WTC11 (cell line): ENCODE data around the gene CXCL10. TPM values are rescaled to one million over a fixed set of nuclear protein-coding genes. Genes with fewer than 3 reads are reported as not detected.

Source experiments
- ATAC-seq: fragments of 200-7000 bp; cut with Tn5 transposase; 2 replicates; pipeline ENCODE4 v1.10.0; 2021; ENCODE audit warnings: mild to moderate bottlenecking, moderate library complexity
- CTCF ChIA-PET: fragments of 300-600 bp; sonication (Branson Sonifier 250); formaldehyde crosslinking; loops from one replicate; lab custom pipeline; 2021; ENCODE audit warnings: antibody characterized with exemption; lab: Charles Lee
- POLR2A ChIA-PET: fragments of 350-600 bp; sonication (Branson Sonifier 250); formaldehyde crosslinking; loops from one replicate; lab custom pipeline; 2021; ENCODE audit warnings: antibody characterized with exemption; lab: Charles Lee
- DNase-seq: peaks from one replicate; pipeline ENCODE4 v3.0.0; 2021; ENCODE audit warnings: low spot score
- H3K27ac Mint-ChIP-seq: 2 replicates; pipeline ENCODE4 v1.8.0; 2021; ENCODE audit warnings: mixed read lengths
- H3K27me3 Mint-ChIP-seq: 2 replicates; pipeline ENCODE4 v1.8.0; 2021; ENCODE audit warnings: low read depth, mild to moderate bottlenecking, moderate library complexity, mixed read lengths
- H3K36me3 Mint-ChIP-seq: 2 replicates; pipeline ENCODE4 v1.8.0; 2021; ENCODE audit warnings: mixed read lengths
- H3K4me1 Mint-ChIP-seq: 2 replicates; pipeline ENCODE4 v1.8.0; 2022; ENCODE audit warnings: mixed read lengths
- H3K4me3 Mint-ChIP-seq: 2 replicates; pipeline ENCODE4 v1.8.0; 2021; ENCODE audit warnings: mild to moderate bottlenecking, moderate library complexity, mixed read lengths
- H3K9me3 Mint-ChIP-seq: 2 replicates; pipeline ENCODE4 v1.8.0; 2021; ENCODE audit warnings: mixed read lengths
- ELF4 ChIP-seq: sonication (generic); formaldehyde crosslinking; IDR thresholded peaks from 2 replicates; pipeline ENCODE4 v1.8.1; 2022; ENCODE audit warnings: low read depth, mild to moderate bottlenecking, moderate library complexity, missing genetic modification reagents
- ESRRA ChIP-seq: sonication (generic); formaldehyde crosslinking; IDR thresholded peaks from 2 replicates; pipeline ENCODE4 v1.8.1; 2022; ENCODE audit warnings: mild to moderate bottlenecking, missing genetic modification reagents, borderline replicate concordance
- ETV6 ChIP-seq: sonication (generic); formaldehyde crosslinking; IDR thresholded peaks from 2 replicates; pipeline ENCODE4 v1.8.1; 2022; ENCODE audit warnings: mild to moderate bottlenecking, missing genetic modification reagents
- FOXJ3 ChIP-seq: sonication (generic); formaldehyde crosslinking; IDR thresholded peaks from 2 replicates; pipeline ENCODE4 v1.9.0; 2021; ENCODE audit warnings: missing genetic modification reagents, mild to moderate bottlenecking, borderline replicate concordance
- FOXP1 ChIP-seq: sonication (generic); formaldehyde crosslinking; IDR thresholded peaks from 2 replicates; pipeline ENCODE4 v1.8.0; 2022; ENCODE audit warnings: missing genetic modification reagents, mild to moderate bottlenecking, moderate library complexity, borderline replicate concordance
- GABPB1 ChIP-seq: sonication (generic); formaldehyde crosslinking; IDR thresholded peaks from 2 replicates; pipeline ENCODE4 v1.8.1; 2023; ENCODE audit warnings: mild to moderate bottlenecking, missing genetic modification reagents
- NR1H2 ChIP-seq: sonication (generic); formaldehyde crosslinking; IDR thresholded peaks from 2 replicates; pipeline ENCODE4 v1.9.0; 2021; ENCODE audit warnings: mild to moderate bottlenecking, moderate library complexity, missing genetic modification reagents
- OVOL2 ChIP-seq: fragments of 250-450 bp; sonication (Bioruptor Pico); IDR thresholded peaks from 2 replicates; pipeline ENCODE4 v1.9.0; 2021; ENCODE audit warnings: mild to moderate bottlenecking, borderline replicate concordance
- PRRX2 ChIP-seq: fragments of 250-450 bp; sonication (Bioruptor Pico); IDR thresholded peaks from 2 replicates; pipeline ENCODE4 v1.8.0; 2021; ENCODE audit warnings: mild to moderate bottlenecking
- SOX15 ChIP-seq: fragments of 250-450 bp; sonication (Bioruptor Pico); IDR thresholded peaks from 2 replicates; pipeline ENCODE4 v1.9.0; 2021; ENCODE audit warnings: mild to moderate bottlenecking
- ZNF138 ChIP-seq: sonication (generic); formaldehyde crosslinking; conservative IDR thresholded peaks from 2 replicates; pipeline ENCODE4 v1.8.1; 2022; ENCODE audit warnings: mild to moderate bottlenecking, moderate library complexity, missing genetic modification reagents
- ZNF317 ChIP-seq: sonication (generic); formaldehyde crosslinking; IDR thresholded peaks from 2 replicates; pipeline ENCODE4 v1.8.1; 2023; ENCODE audit warnings: low read depth, mild to moderate bottlenecking, moderate library complexity, missing genetic modification reagents, borderline replicate concordance
- total RNA-seq: library from RNA; stranded (reverse); gene quantifications from 3 replicates; pipeline ENCODE4 v1.2.3, GENCODE V29; 2021
- TF ChIP-seq, protein P1 (sequence below): sonication (generic); formaldehyde crosslinking; IDR thresholded peaks from 2 replicates; pipeline ENCODE4 v1.8.0; 2023; ENCODE audit warnings: missing genetic modification reagents, mild to moderate bottlenecking, borderline replicate concordance
- TF ChIP-seq, protein P2 (sequence below): fragments of 250-450 bp; sonication (Bioruptor Pico); IDR thresholded peaks from 2 replicates; pipeline ENCODE4 v1.9.0; 2021; ENCODE audit warnings: moderate library complexity, mild to moderate bottlenecking, inconsistent platforms, borderline replicate concordance
- TF ChIP-seq, protein P3 (sequence below): sonication (generic); formaldehyde crosslinking; IDR thresholded peaks from 2 replicates; pipeline ENCODE4 v1.8.1; 2022; ENCODE audit warnings: mild to moderate bottlenecking, moderate library complexity, missing genetic modification reagents
- TF ChIP-seq, protein P4 (sequence below): sonication (generic); formaldehyde crosslinking; IDR thresholded peaks from 2 replicates; pipeline ENCODE4 v1.8.0; 2022; ENCODE audit warnings: mild to moderate bottlenecking, missing genetic modification reagents
- TF ChIP-seq, protein P5 (sequence below): sonication (generic); formaldehyde crosslinking; IDR thresholded peaks from 2 replicates; pipeline ENCODE4 v1.8.0; 2022; ENCODE audit warnings: mild to moderate bottlenecking, missing genetic modification reagents
- TF ChIP-seq, protein P6 (sequence below): sonication (generic); formaldehyde crosslinking; IDR thresholded peaks from 2 replicates; pipeline ENCODE4 v1.8.1; 2023; ENCODE audit warnings: mild to moderate bottlenecking, missing genetic modification reagents, moderate library complexity
- TF ChIP-seq, protein P7 (sequence below): sonication (generic); formaldehyde crosslinking; IDR thresholded peaks from 2 replicates; pipeline ENCODE4 v1.8.0; 2023; ENCODE audit warnings: mild to moderate bottlenecking, missing genetic modification reagents
- TF ChIP-seq, protein P8 (sequence below): fragments of 250-450 bp; sonication (Bioruptor Pico); IDR thresholded peaks from 2 replicates; pipeline ENCODE4 v2.1.2; 2022; ENCODE audit warnings: mild to moderate bottlenecking, moderate library complexity

CXCL10 gene
- total RNA-seq, 1 experiment from 2014 or later = not detected

DNA sequence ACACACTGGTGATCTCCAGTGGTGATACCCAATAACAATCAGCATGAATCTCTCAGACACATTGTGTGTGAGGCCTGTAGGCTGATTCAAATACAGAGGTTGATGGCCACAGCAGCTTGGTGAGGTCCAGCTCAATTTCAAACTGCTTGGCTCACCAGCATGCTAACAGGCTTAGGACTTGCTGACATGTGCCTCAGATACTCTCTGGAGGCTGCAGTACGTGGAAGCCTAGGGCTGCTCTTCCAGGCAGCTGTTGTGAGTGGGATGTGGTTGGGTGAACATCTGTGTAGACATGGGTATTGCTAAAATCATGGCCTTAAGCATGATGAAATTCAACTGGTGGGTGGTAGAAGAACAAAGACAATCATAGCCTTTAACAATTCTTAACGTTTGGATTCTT lies 20.3 kb downstream of the CXCL10 start (continued):
- TF ChIP-seq, protein P1, sequence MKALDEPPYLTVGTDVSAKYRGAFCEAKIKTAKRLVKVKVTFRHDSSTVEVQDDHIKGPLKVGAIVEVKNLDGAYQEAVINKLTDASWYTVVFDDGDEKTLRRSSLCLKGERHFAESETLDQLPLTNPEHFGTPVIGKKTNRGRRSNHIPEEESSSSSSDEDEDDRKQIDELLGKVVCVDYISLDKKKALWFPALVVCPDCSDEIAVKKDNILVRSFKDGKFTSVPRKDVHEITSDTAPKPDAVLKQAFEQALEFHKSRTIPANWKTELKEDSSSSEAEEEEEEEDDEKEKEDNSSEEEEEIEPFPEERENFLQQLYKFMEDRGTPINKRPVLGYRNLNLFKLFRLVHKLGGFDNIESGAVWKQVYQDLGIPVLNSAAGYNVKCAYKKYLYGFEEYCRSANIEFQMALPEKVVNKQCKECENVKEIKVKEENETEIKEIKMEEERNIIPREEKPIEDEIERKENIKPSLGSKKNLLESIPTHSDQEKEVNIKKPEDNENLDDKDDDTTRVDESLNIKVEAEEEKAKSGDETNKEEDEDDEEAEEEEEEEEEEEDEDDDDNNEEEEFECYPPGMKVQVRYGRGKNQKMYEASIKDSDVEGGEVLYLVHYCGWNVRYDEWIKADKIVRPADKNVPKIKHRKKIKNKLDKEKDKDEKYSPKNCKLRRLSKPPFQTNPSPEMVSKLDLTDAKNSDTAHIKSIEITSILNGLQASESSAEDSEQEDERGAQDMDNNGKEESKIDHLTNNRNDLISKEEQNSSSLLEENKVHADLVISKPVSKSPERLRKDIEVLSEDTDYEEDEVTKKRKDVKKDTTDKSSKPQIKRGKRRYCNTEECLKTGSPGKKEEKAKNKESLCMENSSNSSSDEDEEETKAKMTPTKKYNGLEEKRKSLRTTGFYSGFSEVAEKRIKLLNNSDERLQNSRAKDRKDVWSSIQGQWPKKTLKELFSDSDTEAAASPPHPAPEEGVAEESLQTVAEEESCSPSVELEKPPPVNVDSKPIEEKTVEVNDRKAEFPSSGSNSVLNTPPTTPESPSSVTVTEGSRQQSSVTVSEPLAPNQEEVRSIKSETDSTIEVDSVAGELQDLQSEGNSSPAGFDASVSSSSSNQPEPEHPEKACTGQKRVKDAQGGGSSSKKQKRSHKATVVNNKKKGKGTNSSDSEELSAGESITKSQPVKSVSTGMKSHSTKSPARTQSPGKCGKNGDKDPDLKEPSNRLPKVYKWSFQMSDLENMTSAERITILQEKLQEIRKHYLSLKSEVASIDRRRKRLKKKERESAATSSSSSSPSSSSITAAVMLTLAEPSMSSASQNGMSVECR (CRISPR knock-in tag) = no peak
- TF ChIP-seq, protein P2, sequence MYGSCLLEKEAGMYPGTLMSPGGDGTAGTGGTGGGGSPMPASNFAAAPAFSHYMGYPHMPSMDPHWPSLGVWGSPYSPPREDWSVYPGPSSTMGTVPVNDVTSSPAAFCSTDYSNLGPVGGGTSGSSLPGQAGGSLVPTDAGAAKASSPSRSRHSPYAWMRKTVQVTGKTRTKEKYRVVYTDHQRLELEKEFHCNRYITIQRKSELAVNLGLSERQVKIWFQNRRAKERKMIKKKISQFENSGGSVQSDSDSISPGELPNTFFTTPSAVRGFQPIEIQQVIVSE (CRISPR knock-in tag) = no peak
- TF ChIP-seq ESRRA (CRISPR knock-in tag) = no peak
- no peak for TF ChIP-seq ELF4 (CRISPR knock-in tag)
- TF ChIP-seq PRRX2 (CRISPR knock-in tag) = no peak
- TF ChIP-seq ETV6 (CRISPR knock-in tag) = no peak
- no peak for TF ChIP-seq OVOL2
- TF ChIP-seq ZNF138 (CRISPR knock-in tag) = no peak
- TF ChIP-seq FOXJ3 = no peak
- TF ChIP-seq, protein P3, sequence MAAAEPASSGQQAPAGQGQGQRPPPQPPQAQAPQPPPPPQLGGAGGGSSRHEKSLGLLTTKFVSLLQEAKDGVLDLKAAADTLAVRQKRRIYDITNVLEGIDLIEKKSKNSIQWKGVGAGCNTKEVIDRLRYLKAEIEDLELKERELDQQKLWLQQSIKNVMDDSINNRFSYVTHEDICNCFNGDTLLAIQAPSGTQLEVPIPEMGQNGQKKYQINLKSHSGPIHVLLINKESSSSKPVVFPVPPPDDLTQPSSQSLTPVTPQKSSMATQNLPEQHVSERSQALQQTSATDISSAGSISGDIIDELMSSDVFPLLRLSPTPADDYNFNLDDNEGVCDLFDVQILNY = no peak
- TF ChIP-seq SOX15 = no peak
- TF ChIP-seq, protein P4, sequence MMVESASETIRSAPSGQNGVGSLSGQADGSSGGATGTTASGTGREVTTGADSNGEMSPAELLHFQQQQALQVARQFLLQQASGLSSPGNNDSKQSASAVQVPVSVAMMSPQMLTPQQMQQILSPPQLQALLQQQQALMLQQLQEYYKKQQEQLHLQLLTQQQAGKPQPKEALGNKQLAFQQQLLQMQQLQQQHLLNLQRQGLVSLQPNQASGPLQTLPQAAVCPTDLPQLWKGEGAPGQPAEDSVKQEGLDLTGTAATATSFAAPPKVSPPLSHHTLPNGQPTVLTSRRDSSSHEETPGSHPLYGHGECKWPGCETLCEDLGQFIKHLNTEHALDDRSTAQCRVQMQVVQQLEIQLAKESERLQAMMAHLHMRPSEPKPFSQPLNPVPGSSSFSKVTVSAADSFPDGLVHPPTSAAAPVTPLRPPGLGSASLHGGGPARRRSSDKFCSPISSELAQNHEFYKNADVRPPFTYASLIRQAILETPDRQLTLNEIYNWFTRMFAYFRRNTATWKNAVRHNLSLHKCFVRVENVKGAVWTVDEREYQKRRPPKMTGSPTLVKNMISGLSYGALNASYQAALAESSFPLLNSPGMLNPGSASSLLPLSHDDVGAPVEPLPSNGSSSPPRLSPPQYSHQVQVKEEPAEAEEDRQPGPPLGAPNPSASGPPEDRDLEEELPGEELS (CRISPR knock-in tag) = no peak

DNA sequence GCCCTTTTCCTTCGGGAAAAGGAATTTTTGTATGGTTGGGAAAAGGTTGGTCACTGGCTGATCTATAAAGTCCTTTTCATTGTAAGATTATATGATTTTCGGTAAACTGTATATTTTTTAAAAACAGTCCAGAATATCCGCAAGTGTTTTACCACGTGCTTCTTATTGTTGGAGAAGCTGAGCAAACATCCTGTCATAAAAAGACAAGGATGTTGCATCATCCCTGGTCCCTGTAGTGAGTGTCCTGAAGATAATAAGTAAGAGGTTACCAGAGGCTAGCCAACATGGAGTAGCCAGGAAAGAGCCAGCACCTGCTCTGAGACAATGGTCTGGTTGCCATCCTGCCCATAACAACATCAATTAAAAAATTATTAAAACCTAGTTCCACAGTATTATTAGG lies 21.1 kb downstream of the CXCL10 start:
- no peak overlapping the region for H3K4me3 Mint-ChIP-seq
- no peak for ATAC-seq

DNA sequence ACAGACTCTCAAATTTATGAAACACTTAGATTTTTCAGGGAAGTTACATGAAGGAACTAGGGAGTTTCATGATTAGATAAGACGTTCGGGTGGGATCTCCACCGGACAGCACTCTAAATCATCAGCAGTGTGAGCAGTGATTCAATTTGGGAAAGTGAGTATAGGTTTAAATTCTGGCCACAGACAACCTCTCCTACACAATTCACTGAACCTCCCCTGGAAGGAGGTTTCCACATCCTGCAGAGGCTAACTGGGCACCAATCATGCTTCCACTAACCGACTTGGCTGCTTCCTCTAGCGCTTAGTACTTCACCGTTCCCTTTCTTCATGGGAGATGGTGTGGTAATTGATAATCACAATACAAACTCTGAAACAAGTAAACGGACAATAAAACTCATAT lies 21.6 kb downstream of the CXCL10 start:
- POLR2A ChIA-PET = no interaction called here
- ATAC-seq = no peak
- peaks cover 4% of the 10 kb centered on the region for H3K27me3 Mint-ChIP-seq
- H3K9me3 Mint-ChIP-seq = no peaks in the 10 kb centered on the region
- CTCF ChIA-PET = interaction anchor here (1.4 kb wide), 1 partner anchor 86 kb away, joined by 3 read pairs; no protein-coding TSS in a partner anchor
- DNase-seq = no peak
- H3K27ac Mint-ChIP-seq = no peak overlapping the region
- H3K36me3 Mint-ChIP-seq = no peaks in the 10 kb centered on the region
- no peak overlapping the region for H3K4me3 Mint-ChIP-seq
- no peaks in the 10 kb centered on the region for H3K4me1 Mint-ChIP-seq
- TF ChIP-seq, protein P5, sequence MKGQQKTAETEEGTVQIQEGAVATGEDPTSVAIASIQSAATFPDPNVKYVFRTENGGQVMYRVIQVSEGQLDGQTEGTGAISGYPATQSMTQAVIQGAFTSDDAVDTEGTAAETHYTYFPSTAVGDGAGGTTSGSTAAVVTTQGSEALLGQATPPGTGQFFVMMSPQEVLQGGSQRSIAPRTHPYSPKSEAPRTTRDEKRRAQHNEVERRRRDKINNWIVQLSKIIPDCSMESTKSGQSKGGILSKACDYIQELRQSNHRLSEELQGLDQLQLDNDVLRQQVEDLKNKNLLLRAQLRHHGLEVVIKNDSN (CRISPR knock-in tag) = no peak
- TF ChIP-seq, protein P6, sequence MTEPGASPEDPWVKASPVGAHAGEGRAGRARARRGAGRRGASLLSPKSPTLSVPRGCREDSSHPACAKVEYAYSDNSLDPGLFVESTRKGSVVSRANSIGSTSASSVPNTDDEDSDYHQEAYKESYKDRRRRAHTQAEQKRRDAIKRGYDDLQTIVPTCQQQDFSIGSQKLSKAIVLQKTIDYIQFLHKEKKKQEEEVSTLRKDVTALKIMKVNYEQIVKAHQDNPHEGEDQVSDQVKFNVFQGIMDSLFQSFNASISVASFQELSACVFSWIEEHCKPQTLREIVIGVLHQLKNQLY (CRISPR knock-in tag) = no peak
- no peak for TF ChIP-seq NR1H2
- TF ChIP-seq FOXP1 = no peak
- no peak for TF ChIP-seq ZNF317 (CRISPR knock-in tag)
- TF ChIP-seq, protein P7, sequence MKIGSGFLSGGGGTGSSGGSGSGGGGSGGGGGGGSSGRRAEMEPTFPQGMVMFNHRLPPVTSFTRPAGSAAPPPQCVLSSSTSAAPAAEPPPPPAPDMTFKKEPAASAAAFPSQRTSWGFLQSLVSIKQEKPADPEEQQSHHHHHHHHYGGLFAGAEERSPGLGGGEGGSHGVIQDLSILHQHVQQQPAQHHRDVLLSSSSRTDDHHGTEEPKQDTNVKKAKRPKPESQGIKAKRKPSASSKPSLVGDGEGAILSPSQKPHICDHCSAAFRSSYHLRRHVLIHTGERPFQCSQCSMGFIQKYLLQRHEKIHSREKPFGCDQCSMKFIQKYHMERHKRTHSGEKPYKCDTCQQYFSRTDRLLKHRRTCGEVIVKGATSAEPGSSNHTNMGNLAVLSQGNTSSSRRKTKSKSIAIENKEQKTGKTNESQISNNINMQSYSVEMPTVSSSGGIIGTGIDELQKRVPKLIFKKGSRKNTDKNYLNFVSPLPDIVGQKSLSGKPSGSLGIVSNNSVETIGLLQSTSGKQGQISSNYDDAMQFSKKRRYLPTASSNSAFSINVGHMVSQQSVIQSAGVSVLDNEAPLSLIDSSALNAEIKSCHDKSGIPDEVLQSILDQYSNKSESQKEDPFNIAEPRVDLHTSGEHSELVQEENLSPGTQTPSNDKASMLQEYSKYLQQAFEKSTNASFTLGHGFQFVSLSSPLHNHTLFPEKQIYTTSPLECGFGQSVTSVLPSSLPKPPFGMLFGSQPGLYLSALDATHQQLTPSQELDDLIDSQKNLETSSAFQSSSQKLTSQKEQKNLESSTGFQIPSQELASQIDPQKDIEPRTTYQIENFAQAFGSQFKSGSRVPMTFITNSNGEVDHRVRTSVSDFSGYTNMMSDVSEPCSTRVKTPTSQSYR (CRISPR knock-in tag) = no peak

More for the DNA sequence above, 21.1 kb downstream of the CXCL10 start:
- no peaks in the 10 kb centered on the region for H3K9me3 Mint-ChIP-seq
- H3K27ac Mint-ChIP-seq = no peak overlapping the region
- H3K27me3 Mint-ChIP-seq = peaks cover 4% of the 10 kb centered on the region
- POLR2A ChIA-PET = no interaction called here
- no peak for DNase-seq
- no peaks in the 10 kb centered on the region for H3K36me3 Mint-ChIP-seq
- TF ChIP-seq NR1H2 = no peak
- TF ChIP-seq, protein P8, sequence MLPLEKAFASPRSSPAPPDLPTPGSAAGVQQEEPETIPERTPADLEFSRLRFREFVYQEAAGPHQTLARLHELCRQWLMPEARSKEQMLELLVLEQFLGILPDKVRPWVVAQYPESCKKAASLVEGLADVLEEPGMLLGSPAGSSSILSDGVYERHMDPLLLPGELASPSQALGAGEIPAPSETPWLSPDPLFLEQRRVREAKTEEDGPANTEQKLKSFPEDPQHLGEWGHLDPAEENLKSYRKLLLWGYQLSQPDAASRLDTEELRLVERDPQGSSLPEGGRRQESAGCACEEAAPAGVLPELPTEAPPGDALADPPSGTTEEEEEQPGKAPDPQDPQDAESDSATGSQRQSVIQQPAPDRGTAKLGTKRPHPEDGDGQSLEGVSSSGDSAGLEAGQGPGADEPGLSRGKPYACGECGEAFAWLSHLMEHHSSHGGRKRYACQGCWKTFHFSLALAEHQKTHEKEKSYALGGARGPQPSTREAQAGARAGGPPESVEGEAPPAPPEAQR (CRISPR knock-in tag) = no peak
- peak; percentile 42; the same call in 1 of the 2 replicates for TF ChIP-seq GABPB1 (CRISPR knock-in tag)
- TF ChIP-seq, all 79 proteins: peak for 1
- CTCF ChIA-PET = interaction anchor here (1.4 kb wide), 1 partner anchor 85 kb away, joined by 3 read pairs; no protein-coding TSS in a partner anchor
- H3K4me1 Mint-ChIP-seq = no peaks in the 10 kb centered on the region
